Stimulated activated CD4-positive, alpha-beta T cell treated with anti-CD3 and anti-CD28 coated beads, Interleukin-4, amount 100 ng/mL, for 24 hours (primary cell): ENCODE results near the gene RNF167.

Experiments
- DNase-seq: peaks from one replicate; pipeline ENCODE4 v3.0.0-alpha.2; 2020

Gene RNF167

DNA sequence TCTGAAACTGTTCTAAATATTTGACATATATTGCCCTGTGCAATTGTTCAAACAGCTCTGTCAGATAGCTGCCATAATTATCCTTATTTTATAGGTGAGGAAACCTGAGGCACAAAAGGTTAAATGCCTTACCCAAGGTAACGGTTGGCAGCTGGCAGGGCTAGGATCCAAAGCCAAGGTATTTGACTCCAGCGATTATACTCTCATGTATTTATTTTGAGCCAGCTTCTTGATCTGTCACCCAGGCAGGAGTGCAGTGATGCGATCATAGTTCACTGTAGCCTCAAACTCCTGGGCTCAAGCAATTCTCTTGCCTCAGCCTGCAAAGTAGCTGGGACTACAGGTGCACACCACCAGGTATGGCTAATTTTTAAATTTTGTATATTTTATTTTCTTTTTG lies 18.0 kb downstream of the RNF167 start:
- no peak for DNase-seq

- no peak for DNase-seq
Observed at GRCh38 chr17:4959261-4959965, 19.3 kb downstream of the RNF167 start.

DNA sequence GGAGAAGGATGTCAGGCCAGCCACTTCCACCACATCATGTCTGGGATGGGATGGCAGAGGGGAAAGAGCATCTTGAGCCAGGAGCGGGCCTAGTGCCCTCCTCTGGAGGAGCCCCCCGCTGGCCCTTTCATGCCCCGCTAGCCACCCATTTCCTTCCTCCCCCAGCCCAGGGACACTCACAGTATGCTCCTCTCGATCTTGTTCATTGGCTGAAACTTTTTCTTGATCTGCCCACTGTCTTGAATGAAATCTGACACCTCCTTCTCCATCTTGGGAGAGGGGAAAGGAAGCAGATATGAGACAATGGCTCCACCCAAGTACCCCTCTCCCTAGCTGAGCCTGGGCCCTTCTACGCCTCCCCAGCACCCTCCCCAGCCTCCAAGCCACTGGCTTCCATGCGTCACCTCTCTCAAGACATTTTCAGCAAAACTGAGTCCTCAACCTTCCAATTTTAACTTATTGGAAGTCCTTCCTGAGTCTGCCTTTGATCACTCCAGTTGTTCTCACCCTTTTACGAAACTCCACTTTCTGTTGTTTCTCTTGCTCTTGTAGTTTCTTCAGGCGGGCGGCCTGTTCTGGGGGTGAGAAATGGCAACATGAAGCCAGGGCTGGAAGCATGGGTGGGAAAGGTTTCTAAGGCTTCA lies 20.3 kb downstream of the RNF167 start:
- no peak for DNase-seq

DNA sequence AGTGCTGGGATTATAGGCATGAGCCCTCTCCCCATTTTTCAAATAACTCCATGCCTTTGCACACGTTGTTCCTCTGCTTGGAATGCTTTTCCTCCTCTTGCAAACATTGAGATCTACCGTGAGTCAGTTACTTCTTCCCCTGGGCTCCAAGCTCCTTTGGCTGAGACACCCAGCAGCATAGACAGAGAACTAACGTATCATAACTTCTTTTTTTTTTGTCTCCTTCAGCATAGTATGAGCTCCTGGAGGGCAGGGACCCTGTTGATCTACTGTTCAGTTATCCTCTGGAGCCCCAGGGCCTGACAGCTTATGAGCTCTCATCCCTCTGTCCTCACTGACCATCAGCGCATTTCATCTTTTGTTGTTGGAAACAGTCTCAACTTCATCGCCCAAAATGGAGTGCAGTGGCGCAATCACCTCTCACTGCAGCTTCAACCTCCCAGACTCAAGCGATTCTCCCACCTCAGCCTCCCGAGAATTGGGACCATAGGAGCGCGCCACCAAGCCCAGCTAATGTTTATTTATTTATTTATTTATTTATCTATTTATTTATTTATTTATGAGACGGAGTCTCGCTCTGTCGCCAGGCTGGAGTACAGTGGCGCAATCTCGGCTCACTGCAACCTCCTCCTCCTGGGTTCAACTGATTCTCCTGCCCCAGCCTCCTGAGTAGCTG lies 25.4 kb downstream of the RNF167 start:
- DNase-seq, result no peak

DNA sequence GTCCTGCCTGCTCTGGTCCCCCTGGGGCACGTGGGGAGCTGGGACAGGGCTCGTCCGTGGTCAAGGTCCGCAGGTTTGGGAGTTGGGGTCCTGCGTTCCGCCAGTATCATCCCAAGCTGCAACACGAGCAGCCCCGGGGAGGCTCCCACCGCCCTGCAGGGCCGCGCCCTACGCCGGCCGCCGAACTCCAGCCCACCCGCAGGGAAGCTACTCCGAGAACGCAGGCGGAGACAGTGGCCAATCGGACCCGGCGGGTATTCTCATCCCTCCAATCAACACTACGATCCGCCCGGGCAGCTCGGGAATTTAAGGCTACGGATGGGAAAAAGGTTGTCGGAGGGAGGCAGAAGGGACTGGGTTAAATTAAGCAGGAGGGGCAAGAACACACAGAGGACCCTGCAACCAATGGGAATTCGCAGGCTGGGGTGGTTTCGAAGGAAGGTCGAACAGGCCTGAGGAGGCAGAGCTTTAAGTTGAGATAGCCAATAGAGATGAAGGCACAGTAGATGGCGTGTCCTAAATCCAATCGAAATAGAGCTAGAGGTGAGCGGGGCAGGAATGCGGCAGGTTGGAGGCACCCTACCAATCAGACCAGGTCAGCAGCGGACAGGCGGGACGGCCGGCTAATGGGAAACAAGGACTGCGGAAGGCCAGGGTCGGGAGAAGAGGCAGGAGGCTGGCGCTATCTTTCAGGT lies 26.9 kb downstream of the RNF167 start:
- peak; percentile 96 for DNase-seq

- peak; percentile 94 for DNase-seq
Observed at GRCh38 chr17:4967539-4968485, 27.7 kb downstream of the RNF167 start, which contains the start of gene SPAG7. SPAG7 (minus strand) TSS chr17:4967817; CDS start chr17:4967804, 13 bp downstream.

- DNase-seq, result peak; percentile 52
Observed at GRCh38 chr17:4968486-4969046, 28.5 kb downstream of the RNF167 start.

DNA sequence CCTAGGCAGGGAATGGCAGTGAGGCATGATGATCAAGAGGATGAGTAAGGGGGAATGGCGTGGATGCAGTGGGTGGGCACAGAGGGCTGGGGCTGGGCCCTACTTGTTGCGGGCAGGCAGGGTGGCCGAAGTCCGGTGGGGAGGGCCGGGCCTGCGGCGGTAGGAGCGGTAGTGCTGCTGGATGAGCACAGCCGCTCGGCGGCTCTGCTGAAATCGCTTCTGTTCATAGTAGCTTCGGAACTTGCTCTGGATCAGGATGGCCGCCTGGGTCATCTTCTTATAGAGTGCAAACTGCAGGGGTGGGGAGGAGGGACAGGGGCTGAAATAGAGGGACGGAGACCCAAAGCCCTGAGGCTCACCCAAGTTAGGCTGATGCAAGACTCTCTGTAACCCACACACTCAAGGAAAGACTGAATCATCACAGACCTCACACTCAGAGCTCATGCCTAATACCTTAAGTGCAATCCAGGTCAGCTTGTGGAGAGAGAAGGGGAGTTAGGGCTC lies 29.0 kb downstream of the RNF167 start:
- DNase-seq, result peak; percentile 70

DNA sequence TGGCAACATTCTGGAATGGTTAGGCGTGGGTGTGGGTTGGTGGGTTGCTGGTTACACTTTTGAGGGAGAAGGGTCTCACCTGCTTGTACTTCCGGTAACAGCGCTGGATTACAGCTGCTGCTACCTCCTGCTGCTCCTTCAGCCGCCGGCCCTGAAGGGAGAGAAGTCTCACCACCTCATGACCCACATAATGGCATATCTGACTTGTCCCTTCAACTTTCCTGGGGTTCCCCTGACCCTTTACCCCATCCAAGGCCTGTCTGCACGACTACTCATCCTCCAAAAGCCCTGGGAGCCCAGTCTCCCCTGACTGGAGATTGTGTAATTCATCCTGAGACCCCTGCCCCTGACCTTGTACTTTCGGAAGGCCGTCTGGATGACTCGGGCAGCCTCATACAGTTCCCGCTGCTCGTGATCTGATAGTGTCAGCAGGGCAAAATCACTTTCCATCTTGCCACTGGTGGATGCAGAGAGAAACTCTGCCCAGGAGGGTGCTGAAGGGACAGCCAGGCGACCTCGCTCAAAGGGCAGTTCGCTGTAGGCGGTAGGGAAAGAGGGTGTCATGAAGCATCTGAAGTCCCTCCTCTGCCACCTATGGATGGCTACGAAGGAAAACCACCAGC lies 29.6 kb downstream of the RNF167 start:
- DNase-seq, result peak; percentile 30

DNA sequence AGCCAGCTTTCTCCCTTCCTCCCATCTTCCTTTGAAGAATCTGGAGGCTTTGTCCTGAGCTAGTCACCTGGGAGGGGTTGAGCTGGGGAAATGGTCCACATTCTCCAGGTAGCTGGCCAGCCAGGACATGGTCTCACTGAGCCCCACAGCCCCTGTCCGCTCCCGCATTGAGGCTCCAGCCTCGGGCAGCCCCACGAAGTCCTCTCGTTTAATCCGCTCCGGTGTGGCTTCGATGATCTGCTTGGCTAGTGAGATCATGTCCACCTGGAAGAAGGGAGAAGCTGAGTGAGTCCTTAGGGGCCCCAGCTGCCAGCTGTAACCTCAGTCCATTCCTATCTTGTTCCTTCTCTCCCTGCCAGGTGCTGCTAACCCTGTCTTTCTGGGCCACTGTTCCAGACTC lies 30.2 kb downstream of the RNF167 start:
- no peak for DNase-seq

- no peak for DNase-seq
Observed at GRCh38 chr17:4971826-4972225, 31.8 kb downstream of the RNF167 start.

GRCh38 chr17:4972322-4972721 lies 32.3 kb downstream of the RNF167 start:
- DNase-seq, result no peak

GRCh38 chr17:4972752-4973151 lies 32.7 kb downstream of the RNF167 start:
- DNase-seq, result no peak

DNA sequence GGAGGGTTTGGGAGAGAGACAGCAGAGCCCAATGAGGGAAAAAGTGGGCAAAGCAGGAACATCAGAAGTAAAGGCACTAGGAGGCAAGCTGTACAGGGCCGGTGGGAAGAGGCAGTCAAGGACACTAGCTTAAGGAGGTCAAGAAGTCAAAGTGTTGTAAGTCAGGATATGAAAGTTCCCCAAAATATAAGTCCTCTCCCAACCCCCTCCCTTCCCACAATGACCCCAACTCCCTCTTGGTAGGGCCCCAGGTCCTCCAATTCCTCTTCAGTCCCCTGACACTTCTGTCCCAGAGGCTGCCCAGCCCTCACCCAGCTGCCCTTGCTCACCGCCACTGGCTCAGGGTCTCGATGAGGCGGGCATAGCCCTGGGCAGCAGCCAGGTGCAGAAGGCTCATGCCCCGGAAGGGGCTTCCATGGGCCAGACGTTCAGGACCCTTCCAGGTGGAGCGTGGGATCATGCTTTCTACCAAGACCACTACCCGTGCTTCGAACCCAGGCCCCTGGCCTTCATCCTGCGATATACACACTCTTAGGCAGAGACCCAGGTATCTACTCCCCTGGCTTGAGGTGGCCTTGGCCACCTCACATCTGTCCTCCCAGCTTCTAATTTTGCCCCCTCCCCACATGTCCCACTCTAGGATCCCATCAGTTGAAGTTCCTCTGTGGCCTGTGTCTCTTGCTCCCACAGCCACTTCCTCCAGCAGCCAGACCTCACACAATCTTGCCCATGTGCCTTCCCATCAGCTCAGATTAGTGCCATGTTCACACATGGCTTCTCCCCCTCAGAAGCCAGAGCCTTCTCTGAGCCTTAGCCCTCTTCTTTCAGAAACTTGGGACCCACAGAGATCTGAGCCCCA lies 33.4 kb downstream of the RNF167 start:
- DNase-seq, result no peak

DNA sequence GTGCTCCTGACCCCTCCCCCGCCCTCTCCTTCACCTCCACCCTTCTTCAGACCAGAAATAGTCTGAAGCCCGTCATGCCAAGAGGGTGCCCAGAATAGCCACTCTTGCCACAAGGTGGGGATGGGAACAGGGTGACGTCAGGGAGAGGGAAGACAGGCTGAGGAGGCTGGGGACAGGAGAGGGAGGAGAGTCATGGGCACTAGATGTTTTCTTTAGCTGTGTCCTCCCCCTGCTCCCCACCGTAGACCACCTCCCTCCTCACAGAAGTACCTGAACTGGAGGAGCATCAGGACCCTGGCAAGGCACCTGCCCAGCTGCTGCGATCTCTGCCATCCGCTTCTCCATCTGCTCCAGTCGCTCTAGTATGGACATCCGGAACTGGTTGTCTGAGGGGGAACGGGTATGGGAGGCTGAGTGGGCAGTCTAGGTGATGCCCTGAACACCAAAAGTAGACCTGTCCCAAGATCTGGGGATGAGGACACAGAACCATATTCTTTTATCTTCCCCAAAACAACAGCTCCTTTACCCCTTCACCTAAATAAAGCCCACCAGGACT lies 34.1 kb downstream of the RNF167 start:
- DNase-seq, result no peak

DNA sequence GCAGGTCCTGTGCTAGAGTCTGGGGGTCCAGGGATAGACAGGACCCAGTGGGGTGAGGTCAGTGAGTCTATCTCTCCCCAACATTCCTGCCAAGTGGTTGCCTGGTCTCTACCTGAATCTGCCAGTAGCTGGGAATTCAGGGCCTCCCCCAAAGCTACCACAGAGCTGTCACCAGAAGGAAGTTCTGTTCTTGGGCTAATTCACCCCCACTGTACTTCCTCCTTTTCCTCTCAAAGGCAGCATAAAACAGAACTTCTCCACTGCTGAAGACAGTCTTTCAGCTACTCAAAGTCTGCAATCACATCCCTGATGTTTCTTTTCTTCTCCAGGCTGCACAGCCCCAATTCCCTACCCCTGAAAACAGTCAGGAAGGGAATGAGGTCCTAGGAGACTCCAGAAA lies 38.7 kb downstream of the RNF167 start:
- no peak for DNase-seq

GRCh38 chr17:4980644-4981216 lies 40.7 kb downstream of the RNF167 start:
- DNase-seq, result peak; percentile 68

DNA sequence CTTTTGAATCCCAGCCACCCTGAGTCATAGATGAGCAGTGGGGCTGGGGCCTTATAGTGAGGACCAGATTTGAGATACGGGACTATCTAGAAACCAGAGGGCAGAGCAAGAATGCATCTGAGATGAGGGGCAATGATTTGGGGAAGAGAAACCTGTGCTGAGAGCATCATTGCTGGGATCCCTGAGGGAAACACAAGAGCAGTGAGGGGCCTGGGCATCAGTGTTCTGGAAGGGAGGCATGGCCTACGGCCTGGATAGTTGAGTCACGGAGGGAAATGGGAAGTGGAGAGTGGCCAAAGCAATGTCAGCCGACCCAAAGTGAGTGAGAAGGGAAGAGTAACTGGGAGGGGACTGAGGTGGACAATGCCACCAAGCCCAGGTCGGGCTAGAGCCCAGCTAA lies 42.2 kb downstream of the RNF167 start:
- DNase-seq, result no peak

DNA sequence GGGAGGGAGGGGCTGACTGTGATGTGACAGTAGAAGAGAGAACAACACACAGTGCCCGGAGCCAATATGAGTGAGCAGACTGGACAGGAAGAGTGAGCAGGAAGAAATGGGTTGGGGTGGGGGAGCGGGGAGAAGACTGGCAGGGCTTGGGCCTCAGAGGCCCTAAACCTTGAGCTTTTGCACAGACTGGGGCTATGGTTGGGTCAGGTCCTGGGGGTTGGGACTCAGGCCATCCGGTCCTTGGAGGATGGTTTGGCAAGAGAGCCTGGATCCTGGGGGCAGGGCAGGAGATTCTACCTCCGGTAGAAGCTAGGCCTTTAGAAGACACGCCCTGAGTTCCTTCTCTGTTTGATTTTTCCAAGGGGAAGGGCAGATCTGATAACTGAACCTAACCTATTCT lies 46.3 kb downstream of the RNF167 start:
- no peak for DNase-seq
